MM.1S (cell line): ENCODE measurements around the gene MAGI3.
A peak's percentile ranks its signal among the peaks of the same experiment; 100 is the strongest.

Experiments used
- EZH2 ChIP-seq: fragments of 300-600 bp; sonication (generic); optimal IDR thresholded peaks from 2 replicates; pipeline ENCODE3; 2017; ENCODE audit warnings: low read depth, mild to moderate bottlenecking, antibody characterized with exemption, low read length, mixed read lengths
- EZH2phosphoT487 ChIP-seq: fragments of 300-600 bp; sonication (generic); IDR thresholded peaks from 2 replicates; pipeline ENCODE4 v1.6.1; 2018; ENCODE audit warnings: antibody characterized with exemption, low read length
- TF ChIP-seq, protein P1 (sequence below): fragments of 300-600 bp; sonication (generic); IDR thresholded peaks from 2 replicates; pipeline ENCODE4 v1.5.1; 2016; ENCODE audit warnings: antibody characterized with exemption, low read length, mixed read lengths

GRCh38 chr1:113657556-113658063, 267.3 kb downstream of the MAGI3 start:
- TF ChIP-seq, protein P1, sequence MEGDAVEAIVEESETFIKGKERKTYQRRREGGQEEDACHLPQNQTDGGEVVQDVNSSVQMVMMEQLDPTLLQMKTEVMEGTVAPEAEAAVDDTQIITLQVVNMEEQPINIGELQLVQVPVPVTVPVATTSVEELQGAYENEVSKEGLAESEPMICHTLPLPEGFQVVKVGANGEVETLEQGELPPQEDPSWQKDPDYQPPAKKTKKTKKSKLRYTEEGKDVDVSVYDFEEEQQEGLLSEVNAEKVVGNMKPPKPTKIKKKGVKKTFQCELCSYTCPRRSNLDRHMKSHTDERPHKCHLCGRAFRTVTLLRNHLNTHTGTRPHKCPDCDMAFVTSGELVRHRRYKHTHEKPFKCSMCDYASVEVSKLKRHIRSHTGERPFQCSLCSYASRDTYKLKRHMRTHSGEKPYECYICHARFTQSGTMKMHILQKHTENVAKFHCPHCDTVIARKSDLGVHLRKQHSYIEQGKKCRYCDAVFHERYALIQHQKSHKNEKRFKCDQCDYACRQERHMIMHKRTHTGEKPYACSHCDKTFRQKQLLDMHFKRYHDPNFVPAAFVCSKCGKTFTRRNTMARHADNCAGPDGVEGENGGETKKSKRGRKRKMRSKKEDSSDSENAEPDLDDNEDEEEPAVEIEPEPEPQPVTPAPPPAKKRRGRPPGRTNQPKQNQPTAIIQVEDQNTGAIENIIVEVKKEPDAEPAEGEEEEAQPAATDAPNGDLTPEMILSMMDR, result peak; percentile 11
- TF ChIP-seq EZH2 (no peak), EZH2phosphoT487 (no peak)
